Trophoblast cell (in vitro differentiated cells and primary cell): Measurements from ENCODE around the gene NFKBIZ.

ENCODE experiments used
- DNase-seq, 2 donors: peaks; one replicate each; pipeline ENCODE4 v3.0.0-alpha.2; 2016
- H2AFZ ChIP-seq: 2 replicates; pipeline ENCODE4 v1.6.1; 2013; ENCODE audit warnings: low read length, moderate library complexity, mild to moderate bottlenecking; ENCODE audit not compliant: insufficient read depth, poor library complexity
- H2AK5ac ChIP-seq: 2 replicates; pipeline ENCODE4 v1.6.1; 2013; ENCODE audit warnings: mild to moderate bottlenecking, low read length
- H2BK120ac ChIP-seq: 2 replicates; pipeline ENCODE4 v1.6.1; 2013; ENCODE audit warnings: low read length, mild to moderate bottlenecking, moderate library complexity; ENCODE audit not compliant: insufficient read depth, poor library complexity
- H2BK12ac ChIP-seq: 2 replicates; pipeline ENCODE4 v1.6.1; 2013; ENCODE audit warnings: mild to moderate bottlenecking, low read length, moderate library complexity
- H2BK5ac ChIP-seq: 2 replicates; pipeline ENCODE4 v1.6.1; 2013; ENCODE audit warnings: low read length, low read depth, moderate library complexity, mild to moderate bottlenecking; ENCODE audit not compliant: poor library complexity
- H3K14ac ChIP-seq: 2 replicates; pipeline ENCODE4 v1.6.1; 2013; ENCODE audit warnings: mild to moderate bottlenecking, low read length
- H3K18ac ChIP-seq: 2 replicates; pipeline ENCODE4 v1.6.1; 2013; ENCODE audit warnings: mild to moderate bottlenecking, low read length
- H3K23ac ChIP-seq: 2 replicates; pipeline ENCODE4 v1.6.1; 2013; ENCODE audit warnings: low read length
- H3K27ac ChIP-seq: 2 replicates; pipeline ENCODE4 v1.5.1; 2013; ENCODE audit warnings: low read depth, mild to moderate bottlenecking, inconsistent platforms, low read length, moderate library complexity
- H3K27me3 ChIP-seq: 2 replicates; pipeline ENCODE4 v1.6.1; 2013; ENCODE audit warnings: inconsistent platforms, mild to moderate bottlenecking, low read length, moderate library complexity; ENCODE audit not compliant: insufficient read depth
- H3K36me3 ChIP-seq, 2 experiments: 1 replicate in 1 of 2; 2 replicates in 1 of 2; pipeline ENCODE4 v1.6.1; 2013; ENCODE audit warnings: low read length in 2 of 2, mild to moderate bottlenecking in 2 of 2, moderate library complexity in 1 of 2; ENCODE audit not compliant: insufficient read depth in 2 of 2, control insufficient read depth in 1 of 2
- H3K4ac ChIP-seq: 2 replicates; pipeline ENCODE4 v1.6.1; 2013; ENCODE audit warnings: low read depth, mild to moderate bottlenecking, low read length, moderate library complexity
- H3K4me1 ChIP-seq, 2 experiments: 1 replicate in 1 of 2; 2 replicates in 1 of 2; pipeline ENCODE4 v1.6.1; 2013; ENCODE audit warnings: low read length in 2 of 2, mild to moderate bottlenecking in 2 of 2, moderate library complexity in 1 of 2; ENCODE audit not compliant: insufficient read depth in 2 of 2, control insufficient read depth in 1 of 2
- H3K4me2 ChIP-seq: 2 replicates; pipeline ENCODE4 v1.6.1; 2013; ENCODE audit warnings: inconsistent platforms, mild to moderate bottlenecking, low read length, moderate library complexity
- H3K4me3 ChIP-seq: 2 replicates; pipeline ENCODE4 v1.5.1; 2013; ENCODE audit warnings: mild to moderate bottlenecking, low read depth, low read length, inconsistent platforms
- H3K79me1 ChIP-seq: one replicate; pipeline ENCODE4 v1.6.1; 2013; ENCODE audit warnings: low read length
- H3K79me2 ChIP-seq: 2 replicates; pipeline ENCODE4 v1.6.1; 2013; ENCODE audit warnings: low read length, mild to moderate bottlenecking; ENCODE audit not compliant: control insufficient read depth, insufficient read depth, poor library complexity
- H3K9ac ChIP-seq: 2 replicates; pipeline ENCODE4 v1.6.1; 2013; ENCODE audit warnings: mild to moderate bottlenecking, low read length
- H3K9me3 ChIP-seq: 2 replicates; pipeline ENCODE4 v1.6.1; 2013; ENCODE audit warnings: low read depth, mild to moderate bottlenecking, control low read depth, inconsistent platforms, low read length; ENCODE audit not compliant: insufficient read depth
- H4K12ac ChIP-seq: 2 replicates; pipeline ENCODE4 v1.6.1; 2013; ENCODE audit warnings: low read depth, mild to moderate bottlenecking, low read length, moderate library complexity
- H4K8ac ChIP-seq: 2 replicates; pipeline ENCODE4 v1.6.1; 2013; ENCODE audit warnings: low read depth, mild to moderate bottlenecking, low read length, moderate library complexity
- H4K91ac ChIP-seq: one replicate; pipeline ENCODE4 v1.6.1; 2013; ENCODE audit warnings: low read depth, mild to moderate bottlenecking, low read length, moderate library complexity
- WGBS: extraction: QIAGEN DNeasy Blood & Tissue Kit; methylation state at CpG from one replicate; pipeline ENCODE4 v1.1.7; 2013; ENCODE audit warnings: missing lambda C conversion rate; ENCODE audit not compliant: insufficient read length, insufficient coverage; ENCODE audit errors: extremely low coverage; 5-methylcytosine and 5-hydroxymethylcytosine counted together

Gene NFKBIZ

DNA sequence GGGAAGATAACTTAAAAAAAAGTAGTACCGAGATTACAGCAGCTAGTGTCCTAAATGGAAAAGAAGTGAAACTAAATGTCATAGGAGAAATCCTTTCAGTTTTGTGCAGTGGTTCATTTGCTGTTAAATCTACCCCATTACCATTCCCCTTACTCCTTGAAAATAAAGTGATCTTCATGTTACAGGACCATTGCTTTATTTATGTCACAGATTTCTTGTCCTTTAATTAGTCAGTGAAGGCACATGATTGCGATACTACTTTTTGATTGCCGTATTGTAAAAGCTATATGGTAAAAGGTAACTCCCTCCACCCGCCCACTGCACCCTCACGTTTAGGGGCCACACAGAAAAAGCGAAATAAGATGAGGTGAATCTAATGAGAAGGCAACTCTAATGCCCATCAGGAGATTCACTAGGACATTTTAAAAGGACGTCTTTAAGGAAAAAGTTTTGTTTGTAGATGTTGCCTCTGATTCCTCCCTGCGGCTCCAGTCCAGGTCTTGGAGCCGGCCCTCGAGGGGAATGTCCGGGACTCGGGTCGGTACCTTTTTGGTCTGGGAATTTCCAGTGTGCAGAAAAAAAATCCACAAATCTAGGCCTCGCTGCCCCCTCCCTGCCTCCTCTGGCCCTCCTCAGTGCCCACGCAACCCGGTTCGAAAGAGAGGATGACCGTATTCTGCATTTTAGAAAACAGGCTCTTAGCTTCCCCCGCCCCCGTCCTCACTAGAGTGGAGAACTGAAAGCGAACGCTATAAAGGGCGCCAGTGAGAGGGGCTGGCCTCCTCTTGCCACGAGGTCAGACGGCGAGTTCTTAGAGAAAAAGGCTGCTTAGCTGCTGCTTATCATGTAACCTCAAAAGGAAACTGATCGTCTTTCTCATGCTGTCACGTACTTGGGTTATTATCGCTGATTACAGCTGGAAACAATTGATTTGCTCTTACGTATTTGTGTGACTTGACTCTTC lies 21.8 kb upstream of the NFKBIZ start:
- Histone ChIP-seq H2BK12ac (no peak overlapping the region), H2BK120ac (peak overlapping the region; percentile 59), H3K79me1 (peaks cover 2% of the 10 kb centered on the region), H3K27ac (peak overlapping the region; percentile 29), H4K91ac (peak overlapping the region; percentile 63), H3K4ac (no peak overlapping the region), H3K9me3 (no peaks in the 10 kb centered on the region), H3K4me1 (peaks cover 0 to 3% of the 10 kb centered on the region in 2 experiments), H2AFZ (no peak overlapping the region), H4K12ac (no peak overlapping the region), H2BK5ac (peak overlapping the region; percentile 77), H3K14ac (no peak overlapping the region), H3K79me2 (no peaks in the 10 kb centered on the region), H4K8ac (peak overlapping the region; percentile 44), H3K9ac (peak overlapping the region; percentile 60), H3K18ac (no peak overlapping the region), H3K4me3 (peak overlapping the region; percentile 68), H3K36me3 (no peaks in the 10 kb centered on the region), H3K27me3 (no peaks in the 10 kb centered on the region), H2AK5ac (no peak overlapping the region), H3K4me2 (peak overlapping the region; percentile 72), H3K23ac (no peak overlapping the region)
- DNase-seq, result peak; percentile 73 to 80
- WGBS, result no CpG with 5 or more reads among the region's 30 CpGs

DNA sequence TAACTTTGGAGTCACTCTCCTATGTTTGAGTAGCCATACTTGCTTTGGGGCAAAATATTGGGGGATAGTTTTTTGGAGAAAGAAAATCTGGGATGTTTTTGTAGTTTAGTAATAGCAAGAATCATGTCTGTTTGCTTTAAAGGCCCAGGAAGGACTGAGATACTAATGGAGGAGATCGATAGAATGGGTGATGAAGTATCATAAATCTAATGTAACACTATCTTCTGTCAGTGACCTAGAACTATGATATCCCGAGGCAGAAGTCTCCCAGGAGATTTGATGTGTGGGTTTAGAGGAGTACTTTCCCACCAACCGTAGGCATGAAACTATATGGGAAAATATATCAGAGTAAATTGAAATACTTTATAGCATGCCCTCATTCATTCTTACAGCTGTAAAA lies 21.0 kb upstream of the NFKBIZ start:
- H3K9ac ChIP-seq, result no peak overlapping the region
- no peak overlapping the region for H4K12ac ChIP-seq
- no CpG with 5 or more reads among the region's 3 CpGs for WGBS

DNA sequence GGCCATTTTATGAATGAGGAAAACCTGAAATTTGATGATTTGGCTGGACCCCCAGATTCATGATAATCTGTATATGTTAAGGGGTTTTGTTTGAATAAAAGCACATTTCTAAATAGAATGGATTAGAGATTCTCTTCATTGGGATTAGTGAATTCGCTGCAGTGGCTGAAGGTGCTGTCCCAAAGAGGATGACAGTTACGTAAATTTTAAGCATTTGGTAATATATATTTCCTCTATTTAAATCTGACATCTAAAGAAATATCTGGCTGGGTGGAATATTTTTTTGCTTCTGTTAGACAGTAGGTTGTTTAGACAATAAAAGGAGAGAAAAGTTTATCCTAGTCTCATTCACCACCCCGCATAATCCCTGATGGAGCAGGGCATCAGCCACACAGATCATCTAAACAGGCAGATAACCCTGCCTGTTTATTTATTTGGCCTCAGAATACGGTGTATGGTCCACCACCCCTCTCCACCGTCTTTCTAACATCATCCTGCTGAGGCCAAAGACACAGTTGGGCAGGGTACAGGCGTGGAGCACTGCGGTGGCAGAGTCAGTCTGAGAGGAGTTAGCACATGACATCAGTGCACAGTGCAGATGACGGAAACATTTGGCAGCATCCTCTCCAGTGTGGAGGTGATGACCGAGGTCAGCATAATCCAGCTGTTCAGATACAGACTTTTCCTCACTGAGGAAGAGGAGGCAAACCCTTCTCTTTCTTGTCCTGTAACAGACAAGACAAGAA lies 20.4 kb upstream of the NFKBIZ start:
- peaks cover 0 to 3% of the 10 kb centered on the region in 2 experiments for H3K4me1 ChIP-seq
- no peak overlapping the region for H3K18ac ChIP-seq
- no peak overlapping the region for H3K4me2 ChIP-seq
- no peak overlapping the region for H2BK12ac ChIP-seq
- H4K12ac ChIP-seq, result no peak overlapping the region
- H2AFZ ChIP-seq, result no peak overlapping the region
- no peak overlapping the region for H3K4me3 ChIP-seq
- H4K91ac ChIP-seq, result no peak overlapping the region
- no peak overlapping the region for H2BK120ac ChIP-seq
- no peak overlapping the region for H3K9ac ChIP-seq
- no peak for DNase-seq
- H3K27me3 ChIP-seq, result no peaks in the 10 kb centered on the region
- no peak overlapping the region for H3K14ac ChIP-seq
- H2BK5ac ChIP-seq, result no peak overlapping the region
- H3K27ac ChIP-seq, result no peak overlapping the region
- no peak overlapping the region for H3K23ac ChIP-seq
- no peak overlapping the region for H3K4ac ChIP-seq
- no peaks in the 10 kb centered on the region for H3K36me3 ChIP-seq
- no peaks in the 10 kb centered on the region for H3K79me2 ChIP-seq
- no peak overlapping the region for H2AK5ac ChIP-seq
- H4K8ac ChIP-seq, result no peak overlapping the region
- H3K79me1 ChIP-seq, result peaks cover 2% of the 10 kb centered on the region
- no CpG with 5 or more reads among the region's 9 CpGs for WGBS
- no peaks in the 10 kb centered on the region for H3K9me3 ChIP-seq

More for the DNA sequence above, 21.0 kb upstream of the NFKBIZ start:
- Histone ChIP-seq H3K18ac (no peak overlapping the region), H4K91ac (no peak overlapping the region), H2AK5ac (no peak overlapping the region), H3K23ac (no peak overlapping the region), H2BK5ac (no peak overlapping the region), H2BK12ac (no peak overlapping the region), H3K36me3 (no peaks in the 10 kb centered on the region), H4K8ac (no peak overlapping the region), H3K27me3 (no peaks in the 10 kb centered on the region), H3K27ac (no peak overlapping the region), H2AFZ (no peak overlapping the region), H3K4ac (no peak overlapping the region), H3K4me1 (peaks cover 0 to 3% of the 10 kb centered on the region in 2 experiments), H3K4me2 (no peak overlapping the region), H3K79me2 (no peaks in the 10 kb centered on the region), H3K9me3 (no peaks in the 10 kb centered on the region), H2BK120ac (no peak overlapping the region), H3K4me3 (no peak overlapping the region), H3K79me1 (peaks cover 2% of the 10 kb centered on the region), H3K14ac (no peak overlapping the region)
- no peak for DNase-seq

DNA sequence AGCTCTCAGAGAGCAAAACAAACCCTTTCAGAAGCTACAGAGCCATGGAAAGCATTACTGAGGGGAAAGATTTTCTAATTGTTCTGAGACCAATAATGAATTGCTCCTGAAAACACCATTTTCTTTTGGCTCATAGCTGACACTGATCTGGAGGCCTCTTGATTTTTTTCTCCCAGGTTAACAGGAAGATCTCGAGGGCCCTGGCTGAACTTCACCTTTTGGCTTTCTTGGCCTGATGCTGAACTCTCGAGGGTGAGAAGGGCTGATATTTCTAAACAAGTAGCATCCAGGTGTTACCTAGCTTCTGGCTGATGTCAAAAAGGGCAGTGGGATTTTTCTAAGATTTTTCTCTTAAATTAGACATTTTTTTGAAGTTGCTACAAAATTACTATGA lies 19.9 kb upstream of the NFKBIZ start:
- no peaks in the 10 kb centered on the region for H3K9me3 ChIP-seq
- no peaks in the 10 kb centered on the region for H3K79me2 ChIP-seq
- no peak for DNase-seq
- no peak overlapping the region for H2BK12ac ChIP-seq
- H4K8ac ChIP-seq, result no peak overlapping the region
- H2AFZ ChIP-seq, result no peak overlapping the region
- no peaks in the 10 kb centered on the region for H3K36me3 ChIP-seq
- H3K4me1 ChIP-seq, result peaks cover 0 to 3% of the 10 kb centered on the region in 2 experiments
- H4K12ac ChIP-seq, result no peak overlapping the region
- WGBS, result no CpG with 5 or more reads among the region's 2 CpGs
- H3K4ac ChIP-seq, result no peak overlapping the region
- peaks cover 2% of the 10 kb centered on the region for H3K79me1 ChIP-seq
- H3K27ac ChIP-seq, result no peak overlapping the region
- H3K14ac ChIP-seq, result no peak overlapping the region
- no peak overlapping the region for H3K4me3 ChIP-seq
- no peak overlapping the region for H3K18ac ChIP-seq
- no peak overlapping the region for H2BK5ac ChIP-seq
- no peaks in the 10 kb centered on the region for H3K27me3 ChIP-seq
- H3K9ac ChIP-seq, result no peak overlapping the region
- no peak overlapping the region for H4K91ac ChIP-seq
- no peak overlapping the region for H3K23ac ChIP-seq
- H3K4me2 ChIP-seq, result no peak overlapping the region
- H2AK5ac ChIP-seq, result no peak overlapping the region
- H2BK120ac ChIP-seq, result no peak overlapping the region
